Neural cell (in vitro differentiated cells): ENCODE results near the gene ESD. TPM values are rescaled to one million over a fixed set of nuclear protein-coding genes. Genes with fewer than 3 reads are reported as not detected.
"Not testable (repeated sequence)": the region's sequence is repeated elsewhere in the genome, so short reads cannot be mapped to it uniquely, and the experiment has no call there.

ENCODE experiments used
- H2AFZ ChIP-seq: fragments of 200-600, 300-800 bp; sonication (generic), shearing (Covaris generic); 2 replicates; pipeline ENCODE4 v1.6.0; 2014; ENCODE audit warnings: low read depth, mild to moderate bottlenecking, antibody characterized with exemption, low read length, moderate library complexity
- H3F3A ChIP-seq: fragments of 200-600 bp; shearing (Covaris generic); 2 replicates; pipeline ENCODE4 v1.6.1; 2016; ENCODE audit warnings: mild to moderate bottlenecking, moderate library complexity, mixed read lengths, antibody characterized with exemption, low read length; ENCODE audit not compliant: insufficient read depth, poor library complexity, severe bottlenecking
- H3K27ac ChIP-seq: fragments of 200-600, 300-800 bp; sonication (generic), shearing (Covaris generic); 2 replicates; pipeline ENCODE4 v1.5.1; 2014; ENCODE audit warnings: mild to moderate bottlenecking, low read length, moderate library complexity
- H3K27me3 ChIP-seq: fragments of 300-800, 200-600 bp; sonication (generic), shearing (Covaris generic); 2 replicates; pipeline ENCODE4 v1.6.0; 2014; ENCODE audit warnings: mild to moderate bottlenecking, low read depth, low read length, moderate library complexity; ENCODE audit not compliant: insufficient read depth
- H3K36me3 ChIP-seq: fragments of 300-800, 200-600 bp; sonication (generic), shearing (Covaris generic); 2 replicates; pipeline ENCODE4 v1.5.1; 2014; ENCODE audit warnings: mild to moderate bottlenecking, antibody characterized with exemption, low read length, moderate library complexity; ENCODE audit not compliant: insufficient read depth
- H3K4me2 ChIP-seq: fragments of 300-800, 200-600 bp; sonication (generic), shearing (Covaris generic); 2 replicates; pipeline ENCODE4 v1.6.0; 2014; ENCODE audit warnings: mild to moderate bottlenecking, low read length
- H3K4me3 ChIP-seq: fragments of 300-800, 200-600 bp; sonication (generic), shearing (Covaris generic); 2 replicates; pipeline ENCODE4 v1.5.1; 2014; ENCODE audit warnings: mild to moderate bottlenecking, low read length, moderate library complexity
- H3K79me2 ChIP-seq: fragments of 200-600 bp; shearing (Covaris generic); replicated peaks from 2 replicates; pipeline ENCODE4 v1.6.0; 2014; ENCODE audit warnings: mild to moderate bottlenecking, low read length, moderate library complexity; ENCODE audit not compliant: insufficient read depth
- H3K9ac ChIP-seq: fragments of 300-800, 200-600 bp; sonication (generic), shearing (Covaris generic); 2 replicates; pipeline ENCODE4 v1.6.1; 2016; ENCODE audit warnings: mild to moderate bottlenecking, low read length, mixed read lengths
- H3K9me2 ChIP-seq: fragments of 200-600 bp; shearing (Covaris generic); 2 replicates; pipeline ENCODE4 v1.6.1; 2016; ENCODE audit warnings: mild to moderate bottlenecking, low read length, mixed read lengths; ENCODE audit not compliant: insufficient read depth
- H3K9me3 ChIP-seq: fragments of 200-600, 300-800 bp; sonication (generic), shearing (Covaris generic); 2 replicates; pipeline ENCODE4 v1.6.1; 2016; ENCODE audit warnings: mild to moderate bottlenecking, mixed run types, low read length, moderate library complexity, mixed read lengths
- H4K20me1 ChIP-seq: fragments of 200-600 bp; shearing (Covaris generic); 2 replicates; pipeline ENCODE4 v1.6.1; 2016; ENCODE audit warnings: mild to moderate bottlenecking, mixed run types; ENCODE audit not compliant: insufficient read depth
- EP300 ChIP-seq: fragments of 450-650 bp; conservative IDR thresholded peaks from 2 replicates; pipeline ENCODE4 v1.6.1; 2014; ENCODE audit warnings: antibody characterized with exemption, mild to moderate bottlenecking, moderate library complexity; ENCODE audit not compliant: poor library complexity, severe bottlenecking
- EZH2 ChIP-seq: fragments of 200-600, 300-800 bp; shearing (Covaris generic), sonication (generic); IDR thresholded peaks from 2 replicates; pipeline ENCODE4 v1.6.1; 2014; ENCODE audit warnings: antibody characterized with exemption, low read length, borderline replicate concordance, mild to moderate bottlenecking; ENCODE audit not compliant: insufficient read depth, poor library complexity, severe bottlenecking
- MXI1 ChIP-seq: fragments of 450-650 bp; conservative IDR thresholded peaks from 2 replicates; pipeline ENCODE4 v1.6.1; 2014; ENCODE audit warnings: antibody characterized with exemption, mild to moderate bottlenecking; ENCODE audit not compliant: poor library complexity, severe bottlenecking
- POLR2AphosphoS5 ChIP-seq: IDR thresholded peaks from 2 replicates; pipeline ENCODE4 v1.6.1; 2012
- RAD21 ChIP-seq: fragments of 450-650 bp; conservative IDR thresholded peaks from 2 replicates; pipeline ENCODE4 v1.6.1; 2014; ENCODE audit warnings: antibody characterized with exemption, mild to moderate bottlenecking, moderate library complexity
- REST ChIP-seq: IDR thresholded peaks from 2 replicates; pipeline ENCODE4 v1.6.1; 2012; ENCODE audit warnings: borderline replicate concordance
- SMC3 ChIP-seq: fragments of 450-650 bp; conservative IDR thresholded peaks from 2 replicates; pipeline ENCODE4 v1.6.1; 2014; ENCODE audit warnings: antibody characterized with exemption, mild to moderate bottlenecking, moderate library complexity; ENCODE audit not compliant: poor library complexity
- TAF1 ChIP-seq: IDR thresholded peaks from 2 replicates; pipeline ENCODE4 v1.6.1; 2012; ENCODE audit warnings: low read depth
- polyA plus RNA-seq: library from polyadenylated mRNA; depleted of rRNA; stranded (reverse); fragments of >200 nt; gene quantifications from 2 replicates; pipeline ENCODE4 v1.2.3, GENCODE V29; 2014
- TF ChIP-seq, protein P1 (sequence below): fragments of 450-650 bp; IDR thresholded peaks from 2 replicates; pipeline ENCODE4 v1.5.1; 2014; ENCODE audit warnings: antibody characterized with exemption, mild to moderate bottlenecking, moderate library complexity; ENCODE audit not compliant: poor library complexity, severe bottlenecking

ESD gene
- polyA plus RNA-seq, 1 donor from 2014 or later, result 94.6 TPM

- Histone ChIP-seq H3K9me2 (no peaks in the 10 kb centered on the region), H3K27ac (no peak overlapping the region), H3K4me3 (no peak overlapping the region), H3K4me2 (no peak overlapping the region), H3K9ac (no peak overlapping the region), H3K27me3 (no peaks in the 10 kb centered on the region), H3K79me2 (no peaks in the 10 kb centered on the region), H3F3A (no peaks in the 10 kb centered on the region), H4K20me1 (no peaks in the 10 kb centered on the region), H2AFZ (no peak overlapping the region), H3K36me3 (no peaks in the 10 kb centered on the region), H3K9me3 (no peaks in the 10 kb centered on the region)
- TF ChIP-seq EZH2, result no peak
- TF ChIP-seq, protein P1, sequence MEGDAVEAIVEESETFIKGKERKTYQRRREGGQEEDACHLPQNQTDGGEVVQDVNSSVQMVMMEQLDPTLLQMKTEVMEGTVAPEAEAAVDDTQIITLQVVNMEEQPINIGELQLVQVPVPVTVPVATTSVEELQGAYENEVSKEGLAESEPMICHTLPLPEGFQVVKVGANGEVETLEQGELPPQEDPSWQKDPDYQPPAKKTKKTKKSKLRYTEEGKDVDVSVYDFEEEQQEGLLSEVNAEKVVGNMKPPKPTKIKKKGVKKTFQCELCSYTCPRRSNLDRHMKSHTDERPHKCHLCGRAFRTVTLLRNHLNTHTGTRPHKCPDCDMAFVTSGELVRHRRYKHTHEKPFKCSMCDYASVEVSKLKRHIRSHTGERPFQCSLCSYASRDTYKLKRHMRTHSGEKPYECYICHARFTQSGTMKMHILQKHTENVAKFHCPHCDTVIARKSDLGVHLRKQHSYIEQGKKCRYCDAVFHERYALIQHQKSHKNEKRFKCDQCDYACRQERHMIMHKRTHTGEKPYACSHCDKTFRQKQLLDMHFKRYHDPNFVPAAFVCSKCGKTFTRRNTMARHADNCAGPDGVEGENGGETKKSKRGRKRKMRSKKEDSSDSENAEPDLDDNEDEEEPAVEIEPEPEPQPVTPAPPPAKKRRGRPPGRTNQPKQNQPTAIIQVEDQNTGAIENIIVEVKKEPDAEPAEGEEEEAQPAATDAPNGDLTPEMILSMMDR, result no peak
- no peak for TF ChIP-seq EP300
- no peak for TF ChIP-seq REST
- no peak for TF ChIP-seq POLR2AphosphoS5
- TF ChIP-seq TAF1, result no peak
- TF ChIP-seq SMC3, result no peak
- no peak for TF ChIP-seq RAD21
- no peak for TF ChIP-seq MXI1
These were observed 40.0 kb downstream of the ESD start for GRCh38 chr13:46756977-46757376.

GRCh38 chr13:46755508-46755907 lies 41.5 kb downstream of the ESD start:
- H3K4me3 ChIP-seq, H2AFZ ChIP-seq, H3K9ac ChIP-seq, H3K27ac ChIP-seq, H3K4me2 ChIP-seq, H3K36me3 ChIP-seq, H4K20me1 ChIP-seq, H3K9me2 ChIP-seq, H3K27me3 ChIP-seq, H3F3A ChIP-seq, H3K79me2 ChIP-seq, H3K9me3 ChIP-seq: not testable (repeated sequence)

GRCh38 chr13:46754812-46755211 lies 42.1 kb downstream of the ESD start:
- no peaks in the 10 kb centered on the region for H3K9me3 ChIP-seq
- no peaks in the 10 kb centered on the region for H4K20me1 ChIP-seq
- no peak for TF ChIP-seq EZH2
- TF ChIP-seq TAF1, result no peak
- TF ChIP-seq MXI1, result no peak
- TF ChIP-seq POLR2AphosphoS5, result no peak
- TF ChIP-seq SMC3, result no peak
- no peak for TF ChIP-seq RAD21
- no peak for TF ChIP-seq EP300
- TF ChIP-seq REST, result no peak
- TF ChIP-seq, protein P1, result no peak
- no peaks in the 10 kb centered on the region for H3F3A ChIP-seq
- no peaks in the 10 kb centered on the region for H3K27me3 ChIP-seq
- H3K36me3 ChIP-seq, result no peaks in the 10 kb centered on the region
- no peaks in the 10 kb centered on the region for H3K9me2 ChIP-seq
- no peaks in the 10 kb centered on the region for H3K79me2 ChIP-seq
- no peak overlapping the region for H3K27ac ChIP-seq
- H2AFZ ChIP-seq, result no peak overlapping the region
- H3K4me2 ChIP-seq, result no peak overlapping the region
- no peak overlapping the region for H3K4me3 ChIP-seq
- no peak overlapping the region for H3K9ac ChIP-seq
